Spinal cord (tissue), 10 donors: Measurements from ENCODE around the gene BLNK. TPM values are rescaled to one million over a fixed set of nuclear protein-coding genes. Genes with fewer than 3 reads are reported as not detected.

ENCODE experiments used
- DNase-seq, 6 donors: peaks; one replicate each; pipeline versions ENCODE4 v3.0.0 to v3.0.0-alpha.2; 2013 to 2015; ENCODE audit warnings: low spot score in 6 of 6, low read depth in 4 of 6
- H3K27ac ChIP-seq: one replicate; pipeline ENCODE4 v1.5.1; 2013; ENCODE audit warnings: low read depth, low read length, control low read depth
- H3K27me3 ChIP-seq: one replicate; pipeline ENCODE4 v1.6.1; 2013; ENCODE audit warnings: low read length; ENCODE audit not compliant: control insufficient read depth, insufficient read depth
- H3K36me3 ChIP-seq: one replicate; pipeline ENCODE4 v1.6.1; 2013; ENCODE audit warnings: low read length; ENCODE audit not compliant: control insufficient read depth, insufficient read depth
- H3K4me1 ChIP-seq: one replicate; pipeline ENCODE4 v1.6.1; 2013; ENCODE audit warnings: low read length; ENCODE audit not compliant: control insufficient read depth, insufficient read depth
- H3K4me3 ChIP-seq: one replicate; pipeline ENCODE4 v1.5.1; 2013; ENCODE audit warnings: low read depth, low read length, control low read depth
- H3K9me3 ChIP-seq: one replicate; pipeline ENCODE4 v1.6.1; 2013; ENCODE audit warnings: low read length; ENCODE audit not compliant: control insufficient read depth, insufficient read depth
- WGBS: methylation state at CpG from one replicate; pipeline ENCODE4 v1.1.5; 2013; ENCODE audit warnings: missing lambda C conversion rate; ENCODE audit not compliant: insufficient coverage; 5-methylcytosine and 5-hydroxymethylcytosine counted together
- polyA plus RNA-seq, 2 donors: library from polyadenylated mRNA; unstranded; fragments of 120-200 nt; gene quantifications; one replicate each; pipeline ENCODE4 v1.2.1, GENCODE V29; 2013; ENCODE audit not compliant: insufficient read length in 2 of 2
- total RNA-seq, 2 donors: library from RNA; depleted of rRNA in 1 of 2; stranded (reverse); fragments of 120-200 nt in 1 of 2; fragments of >200 nt in 1 of 2; gene quantifications; one replicate each; pipeline versions ENCODE4 v1.2.3 to v1.2.4, GENCODE V29; 2013 to 2014
- donor health status: healthy.

Gene BLNK
- total and polyA plus RNA-seq, 4 donors = 4.8 to 7.7 (median 5.6) TPM

GRCh38 chr10:96306516-96306915 lies 35.1 kb upstream of the BLNK start:
- peak in 4 of 6 donors; percentile 27 to 92 (median 53) for DNase-seq
- Histone ChIP-seq H3K36me3 (no peaks in the 10 kb centered on the region), H3K9me3 (no peaks in the 10 kb centered on the region), H3K4me1 (peaks cover 2% of the 10 kb centered on the region), H3K27ac (no peak overlapping the region), H3K4me3 (no peak overlapping the region), H3K27me3 (no peaks in the 10 kb centered on the region)
- WGBS = 31% methylated on average over 3 of the region's 8 CpGs

- no peaks in the 10 kb centered on the region for H3K36me3 ChIP-seq
- 100% methylated on average over 1 of the region's 3 CpGs for WGBS
- no peaks in the 10 kb centered on the region for H3K9me3 ChIP-seq
- DNase-seq = no peak
- H3K4me1 ChIP-seq = peaks cover 2% of the 10 kb centered on the region
- H3K4me3 ChIP-seq = no peak overlapping the region
- no peaks in the 10 kb centered on the region for H3K27me3 ChIP-seq
- H3K27ac ChIP-seq = no peak overlapping the region
Measured at GRCh38 chr10:96305019-96305418, 33.6 kb upstream of the BLNK start.

GRCh38 chr10:96304230-96304629 lies 32.9 kb upstream of the BLNK start, which contains the start of gene DNTT:
DNTT (plus strand) TSS chr10:96304434; CDS start chr10:96304498, 64 bp downstream.
- Histone ChIP-seq H3K9me3 (no peaks in the 10 kb centered on the region), H3K27ac (no peak within 1 kb of the TSS), H3K36me3 (no peaks in the 10 kb centered on the region), H3K27me3 (no peaks in the 10 kb centered on the region), H3K4me1 (peaks cover 2% of the 10 kb centered on the region), H3K4me3 (no peak within 1 kb of the TSS)
- no peak for DNase-seq
- WGBS = 80% methylated on average over 6 of the region's 8 CpGs

GRCh38 chr10:96301616-96302015 lies 30.2 kb upstream of the BLNK start:
- no CpG with 5 or more reads among the region's 1 CpG for WGBS
- Histone ChIP-seq H3K4me3 (no peak overlapping the region), H3K27me3 (no peaks in the 10 kb centered on the region), H3K27ac (no peak overlapping the region), H3K4me1 (no peaks in the 10 kb centered on the region), H3K36me3 (no peaks in the 10 kb centered on the region), H3K9me3 (no peaks in the 10 kb centered on the region)
- DNase-seq = no peak

- H3K27ac ChIP-seq = no peak overlapping the region
- peak in 1 of 6 donors; percentile 66 for DNase-seq
- no peak overlapping the region for H3K4me3 ChIP-seq
- H3K36me3 ChIP-seq = no peaks in the 10 kb centered on the region
- no CpG with 5 or more reads among the region's 5 CpGs for WGBS
- H3K4me1 ChIP-seq = no peaks in the 10 kb centered on the region
- H3K27me3 ChIP-seq = no peaks in the 10 kb centered on the region
- no peaks in the 10 kb centered on the region for H3K9me3 ChIP-seq
Measured at GRCh38 chr10:96299383-96299782, 28.0 kb upstream of the BLNK start.

GRCh38 chr10:96298362-96298761 lies 27.0 kb upstream of the BLNK start:
- Histone ChIP-seq H3K27ac (no peak overlapping the region), H3K4me3 (no peak overlapping the region), H3K4me1 (no peaks in the 10 kb centered on the region), H3K36me3 (no peaks in the 10 kb centered on the region), H3K27me3 (no peaks in the 10 kb centered on the region), H3K9me3 (no peaks in the 10 kb centered on the region)
- WGBS = 78% methylated on average over 1 of the region's 3 CpGs
- no peak for DNase-seq

GRCh38 chr10:96297486-96297885 lies 26.1 kb upstream of the BLNK start:
- no peak overlapping the region for H3K27ac ChIP-seq
- no peaks in the 10 kb centered on the region for H3K9me3 ChIP-seq
- no peaks in the 10 kb centered on the region for H3K36me3 ChIP-seq
- 64% methylated on average over 1 of the region's 2 CpGs for WGBS
- H3K4me1 ChIP-seq = no peaks in the 10 kb centered on the region
- H3K4me3 ChIP-seq = no peak overlapping the region
- no peaks in the 10 kb centered on the region for H3K27me3 ChIP-seq
- DNase-seq = peak in 1 of 6 donors; percentile 59

GRCh38 chr10:96295475-96295874 lies 24.1 kb upstream of the BLNK start:
- no peaks in the 10 kb centered on the region for H3K36me3 ChIP-seq
- no peaks in the 10 kb centered on the region for H3K4me1 ChIP-seq
- H3K27me3 ChIP-seq = no peaks in the 10 kb centered on the region
- H3K27ac ChIP-seq = no peak overlapping the region
- H3K9me3 ChIP-seq = no peaks in the 10 kb centered on the region
- no peak for DNase-seq
- no peak overlapping the region for H3K4me3 ChIP-seq
- WGBS = 35% methylated on average over 3 of the region's 4 CpGs

- no peaks in the 10 kb centered on the region for H3K9me3 ChIP-seq
- H3K4me1 ChIP-seq = no peaks in the 10 kb centered on the region
- H3K36me3 ChIP-seq = no peaks in the 10 kb centered on the region
- DNase-seq = peak in 3 of 6 donors; percentile 36 to 86 (median 70)
- H3K27me3 ChIP-seq = no peaks in the 10 kb centered on the region
- no peak overlapping the region for H3K27ac ChIP-seq
- H3K4me3 ChIP-seq = no peak overlapping the region
- 43% methylated on average over 5 of the region's 7 CpGs for WGBS
Measured at GRCh38 chr10:96292971-96293920, 21.9 kb upstream of the BLNK start.
